Upper lobe of left lung (tissue), 4 donors: ENCODE data around the gene IPPK.

ENCODE experiments used
- CTCF ChIP-seq, 6 experiments: fragments of 450-650 bp in 4 of 6; fragments of 200-600 bp in 2 of 6; sonication (generic) in 2 of 6; IDR thresholded peaks; one replicate each; pipeline ENCODE4 v1.5.1; 2016 to 2019; ENCODE audit warnings: antibody characterized with exemption in 6 of 6
- EP300 ChIP-seq, 4 donors: sonication (generic); formaldehyde crosslinking; IDR thresholded peaks; one replicate each; pipeline ENCODE4 v1.5.1; 2017; ENCODE audit warnings: antibody characterized with exemption in 4 of 4, control low read depth in 2 of 4
- POLR2A ChIP-seq, 4 donors: fragments of 450-650 bp; IDR thresholded peaks; one replicate each; pipeline ENCODE4 v1.5.1; 2016 to 2017; ENCODE audit warnings: antibody characterized with exemption in 4 of 4, mild to moderate bottlenecking in 2 of 4
- POLR2AphosphoS5 ChIP-seq, 2 donors: sonication (generic); formaldehyde crosslinking; IDR thresholded peaks; one replicate each; pipeline ENCODE4 v1.5.1; 2017; ENCODE audit warnings: antibody characterized with exemption in 2 of 2

GRCh38 chr9:92634712-92635605 is 35.0 kb downstream of the IPPK start:
- TF ChIP-seq CTCF (IDR thresholded peaks at IDR 0.05) (peak; percentile 67 to 88 (median 76)), EP300 (IDR thresholded peaks at IDR 0.05) (no peak), POLR2A (IDR thresholded peaks at IDR 0.05) (no peak), POLR2AphosphoS5 (IDR thresholded peaks at IDR 0.05) (peak in 1 of 2 donors; percentile 5)
